ENCODE results near the gene MAGI1.

DNA sequence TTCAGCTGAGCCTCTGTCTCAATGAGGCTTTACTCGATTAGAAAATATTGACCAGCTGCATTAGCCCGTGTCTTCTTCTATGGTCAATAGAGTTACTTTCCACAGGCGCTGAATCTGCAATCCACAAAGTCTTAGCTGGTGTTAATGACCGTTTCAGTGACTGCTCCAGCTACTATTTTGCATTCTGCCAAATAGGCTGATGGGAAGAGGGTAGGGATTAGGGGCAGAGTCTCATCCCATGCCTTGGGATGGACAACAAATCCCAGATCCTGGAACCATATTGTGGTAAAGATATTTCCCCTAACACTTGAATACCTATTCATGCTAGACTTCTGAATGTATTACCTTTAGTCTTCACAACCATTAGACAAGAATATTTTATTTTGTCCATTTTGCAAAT is 29.5 kb upstream of the MAGI1 start:
- TF ChIP-seq, protein P1, sequence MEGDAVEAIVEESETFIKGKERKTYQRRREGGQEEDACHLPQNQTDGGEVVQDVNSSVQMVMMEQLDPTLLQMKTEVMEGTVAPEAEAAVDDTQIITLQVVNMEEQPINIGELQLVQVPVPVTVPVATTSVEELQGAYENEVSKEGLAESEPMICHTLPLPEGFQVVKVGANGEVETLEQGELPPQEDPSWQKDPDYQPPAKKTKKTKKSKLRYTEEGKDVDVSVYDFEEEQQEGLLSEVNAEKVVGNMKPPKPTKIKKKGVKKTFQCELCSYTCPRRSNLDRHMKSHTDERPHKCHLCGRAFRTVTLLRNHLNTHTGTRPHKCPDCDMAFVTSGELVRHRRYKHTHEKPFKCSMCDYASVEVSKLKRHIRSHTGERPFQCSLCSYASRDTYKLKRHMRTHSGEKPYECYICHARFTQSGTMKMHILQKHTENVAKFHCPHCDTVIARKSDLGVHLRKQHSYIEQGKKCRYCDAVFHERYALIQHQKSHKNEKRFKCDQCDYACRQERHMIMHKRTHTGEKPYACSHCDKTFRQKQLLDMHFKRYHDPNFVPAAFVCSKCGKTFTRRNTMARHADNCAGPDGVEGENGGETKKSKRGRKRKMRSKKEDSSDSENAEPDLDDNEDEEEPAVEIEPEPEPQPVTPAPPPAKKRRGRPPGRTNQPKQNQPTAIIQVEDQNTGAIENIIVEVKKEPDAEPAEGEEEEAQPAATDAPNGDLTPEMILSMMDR (IDR thresholded peaks at IDR 0.05) = no peak
- no peak for TF ChIP-seq POLR2A (IDR thresholded peaks at IDR 0.05)

Data from uterus (tissue), 2 donors.